HL-60 (cell line): ENCODE data around the gene NCAPG2.

ENCODE experiments used
- CTCF ChIP-seq: IDR thresholded peaks from one replicate; pipeline ENCODE4 v1.5.1; 2011; ENCODE audit warnings: low read length, control low read depth, inconsistent platforms; ENCODE audit not compliant: insufficient read depth
- GABPA ChIP-seq: IDR thresholded peaks from 2 replicates; pipeline ENCODE4 v1.6.1; 2012; ENCODE audit warnings: low read depth
- POLR2AphosphoS5 ChIP-seq: IDR thresholded peaks from 2 replicates; pipeline ENCODE4 v1.6.1; 2012; ENCODE audit warnings: low read depth

- TF ChIP-seq GABPA (no peak), POLR2AphosphoS5 (no peak), CTCF (no peak)
Measured at GRCh38 chr7:158612546-158612945, 92.1 kb downstream of the NCAPG2 start.
